ENCODE results near the gene ZNF575.
A peak's percentile ranks its signal among the peaks of the same experiment; 100 is the strongest.

Gene ZNF575

DNA sequence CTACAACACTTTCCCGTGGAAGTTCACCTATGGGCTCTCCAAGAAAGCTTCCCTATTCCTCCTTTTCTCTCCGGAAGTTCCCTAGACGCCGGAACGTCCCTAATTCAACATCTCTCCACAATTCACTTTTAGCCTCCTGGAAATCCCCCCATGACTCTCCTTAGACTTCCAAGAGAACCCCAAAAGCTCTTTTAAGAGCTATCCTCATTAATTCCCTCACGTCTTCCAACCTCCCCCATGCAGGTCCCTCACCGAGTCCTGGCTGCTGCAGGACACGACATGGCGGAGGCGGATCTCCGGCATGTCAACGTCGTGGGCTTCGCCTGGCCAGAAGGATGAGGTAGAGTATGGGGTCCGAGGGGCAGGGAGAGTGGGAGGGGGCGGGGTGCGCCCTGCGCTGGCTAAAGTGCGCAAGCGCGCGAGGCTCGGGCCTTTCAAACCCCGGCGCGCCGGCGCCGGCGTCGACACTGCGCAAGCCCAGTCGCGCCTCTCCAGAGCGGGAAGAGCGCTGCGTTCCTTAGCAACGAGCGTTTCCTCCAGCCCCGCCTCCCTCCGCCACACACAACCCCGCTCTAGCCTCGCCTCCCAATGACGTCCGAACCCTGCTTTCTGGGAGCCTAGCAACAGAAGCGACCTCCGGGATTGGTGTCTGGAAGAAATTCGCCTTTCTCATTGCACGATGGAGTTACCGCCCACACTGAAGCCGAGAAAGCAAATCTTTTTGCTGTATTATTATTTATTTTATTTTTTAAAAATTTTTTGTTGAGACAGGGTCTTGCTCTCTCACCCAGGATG lies 42.4 kb downstream of the ZNF575 start, which contains the start of the genes PINLYP and XRCC1:
TSS of gene PINLYP (plus strand) at position 646 of the 795 bp plus-strand sequence. CDS start 1,391 bp downstream, outside the sequence.
TSS of gene XRCC1 (minus strand) at position 372 of the 795 bp plus-strand sequence. CDS start at position 303, 69 bp downstream.
- DNase-seq = peak; percentile 98 to 99

DNA sequence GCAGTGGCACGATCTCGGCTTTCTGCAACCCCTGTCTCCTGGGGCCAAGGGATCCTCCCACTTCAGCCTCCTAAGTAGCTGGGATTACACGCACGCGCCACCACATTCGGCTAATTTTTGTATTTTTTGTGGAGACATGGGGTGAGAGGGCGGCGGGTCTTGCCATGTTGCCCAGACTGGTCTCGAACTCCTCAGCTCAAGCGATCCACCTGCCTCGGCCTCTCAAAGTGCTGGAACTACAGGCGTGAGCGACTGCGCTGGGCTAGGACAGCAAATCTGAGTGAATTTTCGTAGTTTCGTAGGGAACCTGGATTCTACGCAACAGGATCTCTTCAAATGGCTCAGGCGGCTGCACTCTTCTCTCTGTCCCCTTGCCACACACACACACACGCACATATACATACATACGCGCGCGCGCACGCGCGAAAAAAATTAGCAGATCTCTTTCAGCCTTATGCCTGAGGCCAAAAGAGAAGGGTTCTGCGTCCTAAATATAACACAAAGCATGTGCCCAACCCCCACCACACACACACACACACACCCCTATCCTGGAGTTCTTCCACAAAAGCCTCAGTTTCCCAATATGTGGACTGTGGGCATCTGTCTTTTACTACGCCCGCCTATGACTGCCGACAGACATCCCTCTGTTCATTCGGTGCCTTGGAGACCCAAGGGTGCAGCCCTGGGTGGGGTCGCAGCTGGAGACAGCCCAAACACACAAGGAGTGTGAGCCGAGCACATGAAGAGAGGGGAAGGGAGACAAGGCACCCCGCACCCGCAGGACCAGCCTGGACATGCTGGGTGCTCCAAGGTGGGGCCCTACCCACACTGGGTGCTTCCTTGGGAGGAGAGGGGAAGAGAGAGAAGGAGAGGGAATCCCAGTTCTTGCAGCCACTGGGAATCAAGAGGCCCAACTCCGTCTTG lies 43.2 kb downstream of the ZNF575 start:
- no peak for DNase-seq

DNA sequence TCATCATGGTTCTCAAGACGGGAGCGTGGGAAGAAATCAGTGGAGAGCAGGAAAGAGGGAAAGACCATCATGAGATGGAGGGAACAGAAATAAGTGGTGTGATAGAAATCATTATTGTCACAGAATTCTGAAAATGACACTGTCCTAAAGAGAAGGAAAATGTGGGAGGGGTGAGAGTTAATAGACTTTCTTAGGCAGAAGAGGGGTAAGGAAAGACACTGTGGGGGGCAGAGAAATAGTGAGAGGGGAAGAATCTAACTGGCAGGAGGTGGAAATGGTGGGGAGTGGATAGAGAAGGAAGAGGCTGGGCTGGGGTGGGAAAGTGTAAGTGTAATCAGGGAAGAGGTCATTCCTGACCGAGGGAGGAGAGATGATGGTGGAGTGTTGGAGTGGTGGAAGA lies 45.8 kb downstream of the ZNF575 start:
- DNase-seq = no peak

DNA sequence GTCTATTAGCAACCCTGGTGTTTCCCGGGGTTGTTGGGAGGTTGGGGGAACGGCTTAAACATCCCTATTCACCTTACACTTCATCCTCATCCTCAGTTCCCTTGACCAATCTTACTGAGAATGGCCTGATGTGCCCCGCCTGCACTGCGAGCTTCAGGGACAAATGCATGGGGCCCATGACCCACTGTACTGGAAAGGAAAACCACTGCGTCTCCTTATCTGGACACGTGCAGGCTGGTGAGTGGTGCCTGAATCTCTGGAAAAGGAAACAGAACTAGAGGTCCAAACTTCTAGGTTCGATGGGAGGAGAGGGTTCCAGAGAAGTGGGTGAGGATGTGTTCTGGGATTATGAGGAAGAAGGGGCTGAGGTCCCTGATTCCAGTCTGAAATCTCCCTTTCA lies 48.5 kb downstream of the ZNF575 start:
- DNase-seq = no peak

DNA sequence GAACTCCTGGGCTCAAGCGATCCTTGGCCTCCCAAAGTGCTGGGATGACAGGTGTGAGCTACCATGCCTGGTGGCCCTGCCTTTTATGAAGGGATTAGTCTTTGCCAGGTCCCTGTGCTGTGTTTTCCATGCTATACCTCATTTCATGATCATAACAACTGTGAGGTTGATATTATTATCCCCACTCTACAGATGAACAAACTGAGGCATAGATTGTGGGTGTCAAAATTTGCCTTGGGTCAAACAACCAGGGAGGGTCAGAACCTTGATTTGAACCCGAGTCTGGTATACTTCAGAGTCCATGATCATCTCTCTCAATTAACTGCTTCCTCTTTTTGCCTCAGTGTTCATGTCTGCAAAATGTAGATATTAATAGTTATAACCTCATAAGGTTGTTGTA lies 49.5 kb downstream of the ZNF575 start:
- DNase-seq = no peak

DNA sequence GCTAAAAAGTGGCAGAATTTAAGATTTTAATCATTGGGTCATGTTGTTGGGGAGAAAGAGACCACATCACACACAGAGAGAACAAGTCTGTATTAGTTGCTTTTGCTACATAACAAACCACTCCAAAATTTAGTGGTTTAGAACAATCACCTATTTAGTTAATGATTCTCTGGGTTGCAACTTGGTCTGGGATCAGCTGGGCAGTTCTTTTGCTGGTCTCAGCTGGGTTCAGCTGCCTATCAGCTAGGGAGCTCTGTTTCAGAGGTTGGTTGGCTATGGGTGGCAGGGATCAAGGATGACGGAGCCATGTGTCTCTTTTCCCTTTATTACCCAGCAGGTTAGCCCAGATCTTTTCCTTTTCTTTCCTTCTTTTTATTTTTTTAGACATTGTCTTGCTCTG lies 51.5 kb downstream of the ZNF575 start:
- DNase-seq = no peak

Measured in inflammatory macrophage treated with lipopolysaccharide for 1 hour (primary cell).